Stimulated activated CD4-positive, alpha-beta T cell treated with anti-CD3 and anti-CD28 coated beads, TNF-alpha, amount 100 ng/mL, for 48 hours (primary cell): ENCODE measurements around the gene TUBB4B.
A peak's percentile ranks its signal among the peaks of the same experiment; 100 is the strongest.
"Not testable (repeated sequence)": the region's sequence is repeated elsewhere in the genome, so short reads cannot be mapped to it uniquely, and the experiment has no call there.

Source experiments
- DNase-seq, 3 donors: peaks; one replicate each; pipeline ENCODE4 v3.0.0-alpha.2; 2020; ENCODE audit warnings: low read depth in 3 of 3

TUBB4B gene

DNA sequence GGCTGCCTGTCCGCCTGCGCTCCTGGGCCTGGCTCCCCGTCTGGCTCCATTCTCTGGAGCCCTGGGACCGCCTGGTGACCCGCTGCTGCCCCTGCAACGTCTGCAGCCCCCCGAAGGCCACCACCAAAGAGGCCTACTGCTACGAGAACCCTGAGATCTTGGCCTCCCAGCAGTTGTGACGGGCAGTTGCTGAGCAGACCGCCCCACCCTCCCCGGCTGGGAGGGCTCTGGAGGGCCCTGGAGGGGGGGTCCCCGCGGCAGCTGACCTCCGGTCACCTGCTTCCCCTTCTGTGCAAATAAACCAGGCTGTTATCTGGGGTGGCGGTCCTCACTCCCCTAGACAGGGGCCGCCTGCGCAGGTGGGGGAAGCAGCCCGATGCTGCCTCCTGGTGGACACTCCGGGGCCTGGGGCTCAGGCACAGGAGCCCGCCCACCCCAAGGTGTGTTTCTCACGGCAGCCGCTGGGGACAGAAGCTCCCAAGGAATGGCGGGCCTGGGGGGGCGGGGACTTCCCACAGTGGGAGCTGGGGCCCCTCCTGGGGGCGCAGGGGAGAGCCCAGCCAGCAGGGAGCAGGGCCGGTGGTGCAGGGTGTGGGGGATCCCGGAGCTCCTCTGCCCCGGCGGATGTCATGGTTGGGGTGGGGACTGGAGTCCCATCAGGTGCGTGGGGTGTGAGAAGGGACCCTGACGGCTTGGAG lies 4.7 kb upstream of the TUBB4B start:
- DNase-seq, result peak; percentile 78 to 91 (median 81)

DNA sequence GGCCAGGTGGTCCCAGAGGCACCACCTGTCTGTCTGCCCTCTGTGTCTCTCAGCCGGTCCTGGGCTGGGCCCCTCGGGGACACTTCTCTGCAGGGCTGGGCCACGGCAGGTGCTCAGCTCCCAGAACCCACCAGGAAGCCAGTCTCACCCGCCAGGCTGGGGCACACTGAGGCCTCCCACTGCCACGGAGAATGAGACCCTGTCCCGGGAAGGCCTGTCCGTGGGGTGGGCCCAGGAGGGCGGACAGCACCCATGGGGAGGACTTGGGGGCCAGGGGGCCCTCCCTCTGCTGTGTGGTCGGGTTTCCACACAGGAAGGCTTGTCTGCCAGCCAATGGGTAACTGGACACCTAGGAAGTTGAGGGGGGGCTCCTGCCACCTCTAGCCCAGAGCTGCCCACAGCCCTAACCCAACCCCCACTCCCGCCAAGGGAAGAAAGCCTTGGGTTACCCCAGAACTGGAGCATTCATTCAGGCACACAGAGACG lies 4.1 kb upstream of the TUBB4B start:
- DNase-seq, result no peak

GRCh38 chr9:137237759-137238726 lies 3.0 kb upstream of the TUBB4B start:
- DNase-seq, result no peak

DNA sequence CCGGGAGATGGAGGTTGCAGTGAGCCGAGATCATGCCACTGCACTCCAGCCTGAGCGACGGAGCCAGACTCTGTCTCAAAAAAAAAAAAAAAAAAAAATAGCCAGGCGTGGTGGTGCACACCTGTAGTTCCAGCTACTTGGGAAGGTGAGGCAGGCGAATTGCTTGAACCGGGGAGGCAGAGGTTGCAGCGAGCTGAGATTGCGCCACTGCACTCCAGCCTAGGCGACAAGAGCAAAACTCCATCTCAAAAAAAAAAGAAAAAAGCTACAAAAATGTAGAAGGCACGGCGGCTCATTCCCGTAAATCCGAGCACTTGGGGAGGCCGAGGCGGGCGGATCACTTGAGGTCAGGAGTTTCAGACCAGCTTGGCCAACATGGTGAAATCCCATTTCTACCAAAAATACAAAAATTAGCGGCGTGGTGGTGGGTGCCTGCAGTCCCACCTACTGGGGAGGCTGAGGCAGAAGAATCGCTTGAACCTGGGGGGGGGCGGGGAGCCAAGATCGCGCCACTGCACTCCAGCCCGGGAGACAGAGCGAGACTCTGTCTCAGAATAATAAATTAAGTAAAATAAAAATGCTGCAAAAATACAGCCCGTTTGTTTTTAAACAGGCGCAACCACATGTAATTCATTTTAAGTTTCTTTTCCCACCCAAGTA lies 1.4 kb upstream of the TUBB4B start:
- not testable (repeated sequence) for DNase-seq

DNA sequence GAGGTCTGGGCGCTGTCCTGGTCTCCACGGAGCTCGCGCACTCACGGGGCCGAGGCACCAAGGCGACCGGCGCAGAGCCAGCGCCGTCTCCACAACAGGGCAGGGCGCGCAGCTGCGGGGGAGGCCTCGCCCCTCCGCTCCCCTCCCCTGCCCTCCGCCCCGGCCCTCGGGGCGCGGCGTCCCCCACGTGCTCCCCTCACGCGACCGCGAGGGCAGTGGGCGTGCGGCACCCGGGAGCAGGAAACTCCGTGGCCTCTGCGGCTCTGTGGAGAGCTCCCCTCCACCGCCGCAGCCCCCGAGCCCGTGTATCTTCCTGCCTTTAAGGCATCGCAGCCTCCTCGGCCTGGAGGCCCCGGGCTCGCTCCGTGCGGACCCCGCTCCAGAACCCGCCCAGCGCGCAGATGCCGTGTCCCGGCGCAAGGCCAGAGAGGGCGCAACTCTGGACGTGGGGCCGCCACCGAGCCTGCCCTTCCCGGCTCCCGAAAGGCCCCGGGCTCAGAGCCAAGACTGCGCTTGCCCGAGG lies 708 bp upstream of the TUBB4B start:
- DNase-seq, result peak in 2 of 3 donors; percentile 49 to 61

DNA sequence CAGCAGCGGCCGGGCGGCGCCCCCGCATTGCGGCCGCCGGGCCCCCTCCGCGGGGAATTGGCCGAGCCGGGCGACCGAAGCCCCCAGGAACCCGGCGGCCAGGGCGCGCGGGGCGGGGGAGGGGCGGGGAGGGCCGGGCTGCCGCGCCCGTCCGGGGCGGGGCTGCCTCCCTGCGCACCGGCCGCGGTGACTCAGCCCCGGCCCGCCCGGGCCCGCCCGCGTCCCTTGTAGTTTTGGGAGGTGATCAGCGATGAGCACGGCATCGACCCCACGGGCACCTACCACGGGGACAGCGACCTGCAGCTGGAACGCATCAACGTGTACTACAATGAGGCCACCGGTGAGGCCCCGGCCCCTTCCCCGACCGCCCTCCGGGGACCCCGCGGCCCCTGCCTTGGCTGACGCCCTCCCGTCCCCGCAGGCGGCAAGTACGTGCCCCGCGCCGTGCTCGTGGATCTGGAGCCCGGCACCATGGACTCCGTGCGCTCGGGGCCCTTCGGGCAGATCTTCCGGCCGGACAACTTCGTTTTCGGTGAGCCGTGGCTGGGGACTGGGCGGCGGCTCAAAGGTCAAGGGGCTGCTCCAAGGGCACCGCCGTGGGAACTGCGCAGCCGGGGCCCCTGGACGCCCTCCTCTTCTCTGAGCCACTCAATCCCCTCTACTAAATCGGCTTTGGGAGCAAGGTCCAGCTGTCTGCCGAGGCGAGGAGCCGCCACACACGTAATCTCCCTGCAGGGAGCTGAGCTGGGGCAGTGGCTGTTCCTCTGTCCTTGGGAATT lies 592 bp downstream of the TUBB4B start:
- DNase-seq, result peak in 2 of 3 donors; percentile 37

GRCh38 chr9:137242269-137243203 lies 1.4 kb downstream of the TUBB4B start:
- DNase-seq, result no peak

GRCh38 chr9:137243266-137243625 lies 2.2 kb downstream of the TUBB4B start:
- DNase-seq, result not testable (repeated sequence)

DNA sequence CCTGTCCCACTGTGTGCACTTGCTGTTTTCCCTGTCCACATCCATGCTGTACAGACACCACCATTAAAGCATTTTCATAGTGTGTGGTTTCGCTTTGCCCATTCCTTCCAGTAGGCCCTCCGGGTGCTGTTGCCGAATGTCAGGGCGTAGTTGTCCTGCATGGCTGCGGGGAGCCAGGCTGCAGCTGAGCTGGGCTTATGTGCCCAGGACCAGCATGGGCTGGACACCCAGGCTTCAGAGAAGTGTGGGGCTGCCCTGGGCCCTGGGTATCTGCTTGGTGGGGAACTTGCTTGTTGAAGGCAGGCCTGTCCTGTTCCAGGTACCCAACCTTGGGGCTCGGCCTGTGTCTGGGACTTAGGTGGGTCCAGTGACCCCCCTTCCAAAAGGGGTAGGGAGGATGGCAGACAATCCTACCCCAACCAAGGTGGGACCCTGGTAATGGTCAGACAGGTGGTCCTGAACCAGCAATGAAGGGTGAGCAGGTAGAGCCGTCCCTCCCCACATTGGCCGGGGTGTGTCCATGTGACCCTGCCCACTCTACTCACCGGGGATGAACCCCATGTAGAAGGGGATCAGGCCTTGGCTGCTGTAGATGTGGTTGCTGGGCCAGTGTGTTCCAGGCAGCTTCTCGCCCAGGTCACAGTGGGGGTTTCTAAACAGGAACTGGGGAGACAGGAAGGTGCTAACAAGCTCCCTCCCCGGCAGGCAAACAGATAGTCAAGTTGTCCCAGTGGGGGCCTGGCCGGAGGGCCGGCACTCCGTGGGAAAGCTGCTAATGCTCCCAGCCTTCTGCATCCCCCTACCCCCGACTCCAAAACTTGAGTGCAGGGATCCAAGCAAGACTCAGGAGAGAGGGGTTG lies 2.8 kb downstream of the TUBB4B start:
- no peak for DNase-seq

DNA sequence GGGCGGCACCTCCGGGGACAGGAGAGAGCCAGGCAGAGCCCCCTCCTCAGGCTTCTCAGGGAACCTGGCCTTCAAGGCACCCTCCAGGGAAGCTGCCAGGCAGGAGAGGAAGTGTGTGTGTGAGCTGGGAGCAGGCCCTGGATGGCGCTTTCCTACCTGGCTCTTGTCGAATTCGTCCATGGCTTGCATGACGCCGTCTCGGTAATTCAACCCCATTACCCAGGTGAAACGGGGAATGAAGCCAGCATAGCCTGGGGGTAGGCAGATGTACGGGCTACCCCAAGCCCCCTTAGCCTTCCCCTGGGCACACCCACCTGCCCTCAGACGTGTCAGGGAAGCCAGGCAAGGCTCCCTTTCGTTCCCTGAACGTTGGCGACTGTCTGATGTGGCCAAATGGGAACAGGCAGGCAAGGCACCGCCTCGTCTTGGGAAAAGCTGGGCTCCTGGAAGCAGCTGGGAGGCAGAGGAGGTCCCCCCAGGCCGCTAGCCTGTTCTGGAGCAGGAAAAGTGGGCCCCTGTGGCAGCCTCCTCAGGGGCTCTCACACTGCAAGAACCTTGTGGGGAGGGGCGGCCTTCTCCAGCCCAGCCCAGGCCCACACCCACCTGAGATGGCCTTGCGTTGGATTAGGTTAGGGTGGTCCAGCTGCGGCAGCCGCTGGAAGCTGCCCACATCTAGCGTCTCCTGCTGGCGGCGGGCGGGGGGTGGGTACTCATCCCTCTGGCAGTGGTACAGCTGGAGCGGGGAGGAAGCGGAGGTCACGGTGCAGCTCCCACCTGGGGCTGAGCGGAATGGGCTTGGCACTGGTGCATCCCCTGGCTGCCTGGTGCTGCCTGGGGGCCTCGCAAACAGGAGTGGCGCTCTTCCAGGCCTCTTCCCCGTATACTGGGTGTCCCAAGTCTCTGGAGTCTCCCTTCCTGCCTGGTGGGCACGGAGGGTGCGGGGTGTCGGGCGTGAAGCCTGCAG lies 3.7 kb downstream of the TUBB4B start:
- DNase-seq, result no peak

- no peak for DNase-seq
Measured at GRCh38 chr9:137245450-137246421, 4.6 kb downstream of the TUBB4B start.

- no peak for DNase-seq
Measured at GRCh38 chr9:137247135-137247915, 6.2 kb downstream of the TUBB4B start.

GRCh38 chr9:137247916-137248175 lies 6.8 kb downstream of the TUBB4B start:
- no peak for DNase-seq

GRCh38 chr9:137250329-137251193 lies 9.5 kb downstream of the TUBB4B start:
- DNase-seq, result no peak

- no peak for DNase-seq
Measured at GRCh38 chr9:137251194-137251461, 10.0 kb downstream of the TUBB4B start, which contains the start of gene STPG3. Gene STPG3, plus strand, starts transcription at chr9:137251286. Its CDS starts 1 bp downstream, at chr9:137251287.
